GM15510 (cell line): ENCODE measurements around the gene SLMAP.

Experiments used
- POLR2A ChIP-seq: IDR thresholded peaks from 3 replicates; pipeline ENCODE4 v1.6.1; 2011; ENCODE audit warnings: borderline replicate concordance; ENCODE audit not compliant: insufficient read length; ENCODE audit errors: extremely low read depth

SLMAP gene

GRCh38 chr3:57822686-57823085 lies 66.6 kb downstream of the SLMAP start:
- no peak for TF ChIP-seq POLR2A

DNA sequence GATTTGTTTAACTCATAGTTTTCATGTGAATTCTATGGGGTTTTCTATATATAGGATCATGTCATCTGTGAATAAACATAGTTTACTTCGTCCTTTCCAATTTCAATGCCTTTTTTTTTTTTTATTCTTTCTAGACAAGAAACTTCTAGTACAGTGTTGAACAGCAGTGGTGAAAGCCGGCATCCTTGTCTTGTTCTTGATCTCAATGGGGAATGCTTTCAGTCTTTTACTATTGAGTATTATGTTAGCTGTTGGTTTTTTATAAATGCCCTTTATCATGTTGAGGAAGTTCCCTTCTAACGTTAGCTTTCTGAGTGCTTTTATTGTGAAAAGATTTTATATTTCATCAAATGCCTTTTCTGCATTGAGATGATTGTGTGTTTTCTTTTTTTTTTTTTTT lies 69.0 kb downstream of the SLMAP start:
- TF ChIP-seq POLR2A, result no peak

DNA sequence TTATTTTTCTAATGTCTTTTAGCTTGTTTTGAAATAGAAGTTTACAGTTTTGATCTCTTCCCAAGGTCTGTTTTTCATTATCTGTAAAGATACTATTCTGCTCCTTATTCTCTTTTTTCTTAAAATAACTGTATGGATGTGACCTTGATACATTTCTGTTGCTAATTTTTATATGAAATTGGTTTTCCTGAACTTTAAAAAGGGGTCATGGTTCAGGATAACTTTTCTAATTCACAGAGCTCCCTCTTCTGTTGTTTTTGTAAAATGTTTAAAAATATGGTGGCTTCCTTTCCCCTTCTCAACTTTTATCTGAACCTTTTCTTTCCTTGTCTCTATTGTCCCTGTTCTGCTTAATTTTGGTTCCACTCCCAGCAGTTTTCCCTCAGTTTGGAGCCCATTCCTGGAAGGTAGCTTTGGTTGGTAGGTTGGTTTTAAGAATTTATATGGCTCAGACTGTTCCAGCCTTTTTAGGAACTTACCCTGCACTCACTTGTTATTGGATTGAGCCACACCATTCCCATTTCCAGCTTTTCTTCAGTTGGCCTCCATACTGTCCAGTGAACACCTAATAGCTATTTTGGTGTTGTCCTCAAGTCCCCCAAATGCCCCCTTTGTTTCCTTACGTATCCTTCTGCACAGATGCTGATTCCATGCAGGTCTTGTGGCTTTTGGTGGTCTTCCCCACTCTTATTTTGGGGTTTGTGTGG lies 70.3 kb downstream of the SLMAP start:
- no peak for TF ChIP-seq POLR2A

DNA sequence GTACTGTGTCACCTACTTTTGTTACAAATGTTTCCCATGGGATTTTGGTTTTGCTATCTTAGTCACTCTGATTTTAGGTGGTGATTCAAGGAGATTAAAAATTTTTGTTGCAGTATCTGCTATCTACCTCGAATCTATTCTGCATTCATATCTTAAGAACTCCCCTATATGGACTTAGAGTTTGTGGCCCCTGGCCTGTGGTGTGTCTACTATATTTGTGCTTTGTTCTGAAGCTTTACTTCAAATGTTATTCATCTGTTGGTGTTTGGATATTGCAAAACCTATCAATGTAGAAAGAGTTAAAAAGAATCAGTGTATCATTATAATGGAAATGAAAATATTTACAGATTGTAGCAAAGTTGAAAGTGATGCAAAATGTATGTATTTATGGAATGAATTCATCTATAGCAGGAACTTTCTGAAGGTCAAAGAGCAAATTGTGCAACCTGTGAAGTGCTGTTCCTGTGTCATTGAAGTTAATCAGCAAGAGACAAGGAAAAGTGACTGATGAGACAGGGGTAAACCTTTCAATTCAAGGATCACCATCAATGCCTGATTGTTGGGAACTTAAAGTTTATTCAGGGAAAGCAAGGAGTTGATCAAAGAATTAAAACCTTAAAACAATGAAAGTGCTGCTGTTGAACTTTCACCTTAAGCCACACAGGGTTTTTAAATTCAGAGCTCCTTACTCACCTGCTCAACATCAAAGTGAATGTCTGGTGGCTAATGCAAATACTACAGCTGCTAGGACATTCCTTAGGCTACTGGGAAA lies 71.0 kb downstream of the SLMAP start:
- no peak for TF ChIP-seq POLR2A

DNA sequence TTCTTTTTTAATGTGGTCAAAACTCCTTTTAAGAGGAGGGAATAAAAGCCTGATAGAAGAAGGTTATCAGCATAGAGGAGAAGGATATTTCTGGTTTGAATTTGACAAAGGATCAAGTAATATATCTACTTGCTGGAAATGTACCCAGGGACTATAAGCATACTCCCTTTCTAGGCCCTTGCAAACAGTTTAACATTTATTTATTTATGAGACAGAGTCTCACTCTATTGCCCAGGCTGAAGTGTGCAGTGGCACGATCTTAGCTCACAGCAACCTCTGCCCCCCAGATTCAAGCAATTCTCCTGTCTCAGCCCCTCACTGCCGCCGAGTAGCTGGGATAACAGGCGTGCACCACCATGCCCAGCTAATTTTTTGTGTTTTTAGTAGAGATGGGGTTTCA lies 71.6 kb downstream of the SLMAP start:
- TF ChIP-seq POLR2A, result no peak

DNA sequence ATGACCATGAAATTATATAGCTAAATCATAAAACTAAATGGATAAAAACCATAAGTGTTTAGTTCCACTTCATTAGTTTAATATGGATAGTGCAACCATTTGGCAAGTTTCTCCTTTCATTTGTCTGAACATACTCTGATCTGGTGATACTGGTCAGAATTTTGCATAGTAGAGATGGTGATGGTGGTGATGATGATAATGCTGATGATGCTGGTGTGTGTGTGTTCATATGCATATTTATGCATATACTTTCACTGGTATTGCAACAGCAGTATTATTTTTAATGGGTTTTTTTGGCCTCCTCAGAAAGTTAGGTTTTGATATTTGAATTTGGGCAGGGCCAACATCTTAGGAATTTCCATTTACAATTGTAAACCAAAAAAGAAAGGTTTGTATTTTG lies 76.4 kb downstream of the SLMAP start:
- no peak for TF ChIP-seq POLR2A

- TF ChIP-seq POLR2A, result no peak
These were observed 76.8 kb downstream of the SLMAP start for GRCh38 chr3:57832900-57833313.

DNA sequence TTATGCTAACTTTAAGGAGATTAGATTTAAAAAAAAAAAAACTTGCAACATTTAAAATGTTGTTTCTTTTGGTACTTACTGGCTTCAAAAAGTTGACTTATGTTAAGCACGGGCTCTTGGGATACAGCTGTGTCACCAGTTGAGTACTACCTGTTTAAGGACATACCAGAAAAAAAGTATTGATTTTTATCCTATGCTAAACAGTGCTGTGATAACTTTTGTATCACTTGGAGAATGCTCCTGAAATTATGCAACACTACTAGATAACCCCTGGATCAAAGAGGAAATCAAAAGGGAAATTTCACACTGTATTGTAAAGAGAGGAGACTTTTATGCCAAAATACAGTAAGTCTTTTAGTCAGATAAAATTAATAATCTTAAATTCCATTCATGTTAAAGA lies 77.7 kb downstream of the SLMAP start:
- no peak for TF ChIP-seq POLR2A

- TF ChIP-seq POLR2A, result no peak
These were observed 81.6 kb downstream of the SLMAP start for GRCh38 chr3:57837686-57838085.

DNA sequence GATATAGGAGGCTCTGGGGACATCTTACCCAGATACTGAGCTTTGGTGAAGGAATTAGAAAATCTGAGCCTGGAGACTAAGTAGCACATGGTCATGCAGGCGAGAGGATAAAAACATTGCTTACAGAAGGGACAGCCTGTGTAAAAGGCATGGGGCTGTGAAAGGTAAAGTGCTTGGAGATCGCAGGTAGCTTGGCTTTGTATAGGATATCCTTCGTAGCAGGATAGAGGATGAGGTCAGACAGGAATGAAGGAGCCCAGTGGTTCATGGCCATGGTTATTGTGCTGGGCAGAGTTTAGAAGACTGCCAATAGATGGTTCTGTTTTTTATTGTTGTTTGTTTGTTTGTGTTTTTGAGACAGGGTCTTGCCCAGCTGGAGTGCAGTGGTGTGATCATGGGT lies 82.5 kb downstream of the SLMAP start:
- no peak for TF ChIP-seq POLR2A

GRCh38 chr3:57840473-57840872 lies 84.4 kb downstream of the SLMAP start:
- no peak for TF ChIP-seq POLR2A

- no peak for TF ChIP-seq POLR2A
These were observed 85.7 kb downstream of the SLMAP start for GRCh38 chr3:57841818-57842217.

GRCh38 chr3:57848177-57848738 lies 92.1 kb downstream of the SLMAP start:
- no peak for TF ChIP-seq POLR2A

GRCh38 chr3:57851304-57851703 lies 95.2 kb downstream of the SLMAP start:
- TF ChIP-seq POLR2A, result no peak

DNA sequence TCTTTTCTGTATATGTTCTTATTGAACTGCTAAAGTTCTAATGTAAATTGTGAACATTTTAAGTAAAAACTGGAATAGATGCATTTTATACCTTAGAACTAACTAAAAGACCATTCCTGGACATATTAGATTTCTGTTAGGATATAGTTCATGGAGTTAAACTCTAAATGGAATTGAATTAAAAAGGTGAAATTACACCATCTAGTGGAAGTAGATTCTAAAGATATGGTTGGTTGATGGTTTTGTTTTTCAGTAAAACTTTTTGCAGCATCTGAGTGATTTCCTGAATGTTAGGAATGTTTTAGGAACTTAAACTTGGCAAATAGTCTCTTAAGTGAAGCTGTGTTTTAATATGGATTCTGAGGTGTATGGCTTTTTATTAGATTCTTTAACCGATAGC lies 96.8 kb downstream of the SLMAP start:
- no peak for TF ChIP-seq POLR2A

GRCh38 chr3:57855281-57855680 lies 99.2 kb downstream of the SLMAP start:
- no peak for TF ChIP-seq POLR2A
